Stomach (tissue), 9 donors: ENCODE results near the gene NR4A3. TPM values are rescaled to one million over a fixed set of nuclear protein-coding genes. Genes with fewer than 3 reads are reported as not detected.

Experiments
- DNase-seq, 2 donors: peaks; one replicate each; pipeline versions ENCODE4 v3.0.0 to v3.0.0-alpha.2; 2013 to 2019
- H3K27ac ChIP-seq, 5 donors: fragments of 200-600 bp in 4 of 5; sonication (generic) in 4 of 5; one replicate each; pipeline ENCODE4 v1.5.1; 2013 to 2019; ENCODE audit warnings: mild to moderate bottlenecking in 1 of 5, moderate library complexity in 1 of 5
- H3K27me3 ChIP-seq, 3 donors: fragments of 200-600 bp; sonication (generic); one replicate each; pipeline ENCODE4 v1.5.1; 2017 to 2019; ENCODE audit warnings: mixed run types in 1 of 3
- H3K36me3 ChIP-seq, 4 donors: fragments of 200-600 bp; sonication (generic); 1 replicate in 3 of 4; 2 replicates in 1 of 4; pipeline ENCODE4 v1.5.1; 2016 to 2019
- H3K4me1 ChIP-seq, 4 donors: fragments of 200-600 bp; sonication (generic); one replicate each; pipeline ENCODE4 v1.5.1; 2016 to 2019
- H3K4me3 ChIP-seq, 4 donors: fragments of 200-600 bp; sonication (generic) in 3 of 4; one replicate each; pipeline ENCODE4 v1.5.1; 2016 to 2019; ENCODE audit warnings: mild to moderate bottlenecking in 1 of 4
- H3K9me3 ChIP-seq, 4 donors: fragments of 200-600 bp; sonication (generic); one replicate each; pipeline ENCODE4 v1.5.1; 2016 to 2019
- EP300 ChIP-seq: sonication (generic); formaldehyde crosslinking; IDR thresholded peaks from one replicate; pipeline ENCODE4 v1.6.1; 2017; ENCODE audit warnings: antibody characterized with exemption
- POLR2A ChIP-seq, 4 donors: fragments of 450-650 bp; IDR thresholded peaks; one replicate each; pipeline ENCODE4 v1.6.1; 2016; ENCODE audit warnings: antibody characterized with exemption in 4 of 4, control low read depth in 2 of 4, mild to moderate bottlenecking in 1 of 4, moderate library complexity in 1 of 4
- POLR2AphosphoS5 ChIP-seq, 3 donors: sonication (generic); formaldehyde crosslinking; IDR thresholded peaks; one replicate each; pipeline ENCODE4 v1.6.1; 2016; ENCODE audit warnings: antibody characterized with exemption in 3 of 3
- WGBS, 5 donors: extraction: QIAGEN DNeasy Blood & Tissue Kit in 3 of 5; methylation state at CpG; one replicate each; pipeline versions ENCODE4 v1.1.5 to v1.1.7; 2013 to 2018; 5-methylcytosine and 5-hydroxymethylcytosine counted together
- intact Hi-C: fragments of 100-400 bp; cut with DNase I; formaldehyde crosslinking; loops from one replicate; pipeline ENCODE4 v1.15.1; 2023; ENCODE audit warnings: low total_unique reads
- polyA plus RNA-seq, 3 donors: library from polyadenylated mRNA; stranded (reverse); fragments of 200-250 nt; gene quantifications; one replicate each; pipeline ENCODE4 v1.2.3, GENCODE V29; 2013
- total RNA-seq, 5 donors: library from RNA; depleted of rRNA; stranded (reverse); fragments of >200 nt; gene quantifications; one replicate each; pipeline versions ENCODE4 v1.1.0 to v1.2.3, GENCODE V29; 2014 to 2016
- TF ChIP-seq, protein P1 (sequence below), 7 experiments: fragments of 450-650 bp in 4 of 7; fragments of 200-600 bp in 3 of 7; sonication (generic) in 3 of 7; IDR thresholded peaks; one replicate each; pipeline ENCODE4 v1.5.1; 2016 to 2019; ENCODE audit warnings: antibody characterized with exemption in 7 of 7, control low read depth in 2 of 7, mild to moderate bottlenecking in 1 of 7
- donor health status: healthy with polysubstance abuse.
- donor health status: Bipolar disorder and iron deficiency.
- donor health status: healthy.

Gene NR4A3
- total and polyA plus RNA-seq, 8 donors, result 0.58 to 51.8 (median 3.2) TPM

DNA sequence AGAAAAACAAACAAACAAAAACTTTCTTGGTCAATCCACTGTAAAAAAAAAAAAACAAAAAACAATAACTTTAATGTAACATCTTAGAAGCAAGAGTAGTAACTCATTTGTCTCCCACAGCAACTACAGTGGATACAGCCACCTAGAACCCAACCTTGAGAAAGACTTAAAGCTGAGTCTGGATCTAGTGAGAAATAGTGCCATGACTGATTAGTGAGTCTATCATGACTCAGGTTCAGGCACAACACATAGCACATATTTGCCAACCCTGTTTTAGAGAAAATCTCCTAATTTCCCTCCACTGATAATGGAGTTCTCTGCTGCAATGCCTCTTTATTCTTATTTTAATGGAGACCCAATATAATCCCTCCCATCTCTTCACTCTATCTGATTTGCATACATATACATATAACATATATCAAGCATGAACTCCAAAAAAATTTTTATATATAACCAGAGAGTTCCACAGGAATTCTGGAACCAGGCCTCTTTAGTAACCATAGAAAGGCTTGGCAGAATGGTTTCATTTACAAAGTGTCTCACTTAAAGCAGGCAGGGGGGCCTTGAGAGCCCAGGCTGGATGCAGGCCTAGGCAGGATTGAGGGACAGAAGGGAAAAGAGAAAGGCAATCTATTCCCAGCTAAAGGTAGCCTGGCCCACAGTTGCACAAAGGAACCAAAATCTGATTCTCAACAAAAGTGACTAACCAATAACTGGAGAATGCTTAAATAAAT lies 11.9 kb upstream of the NR4A3 start:
- DNase-seq, result no peak
- TF ChIP-seq EP300 (no peak), POLR2AphosphoS5 (IDR thresholded peaks at IDR 0.05) (no peak), POLR2A (IDR thresholded peaks at IDR 0.05) (no peak)
- TF ChIP-seq, protein P1, sequence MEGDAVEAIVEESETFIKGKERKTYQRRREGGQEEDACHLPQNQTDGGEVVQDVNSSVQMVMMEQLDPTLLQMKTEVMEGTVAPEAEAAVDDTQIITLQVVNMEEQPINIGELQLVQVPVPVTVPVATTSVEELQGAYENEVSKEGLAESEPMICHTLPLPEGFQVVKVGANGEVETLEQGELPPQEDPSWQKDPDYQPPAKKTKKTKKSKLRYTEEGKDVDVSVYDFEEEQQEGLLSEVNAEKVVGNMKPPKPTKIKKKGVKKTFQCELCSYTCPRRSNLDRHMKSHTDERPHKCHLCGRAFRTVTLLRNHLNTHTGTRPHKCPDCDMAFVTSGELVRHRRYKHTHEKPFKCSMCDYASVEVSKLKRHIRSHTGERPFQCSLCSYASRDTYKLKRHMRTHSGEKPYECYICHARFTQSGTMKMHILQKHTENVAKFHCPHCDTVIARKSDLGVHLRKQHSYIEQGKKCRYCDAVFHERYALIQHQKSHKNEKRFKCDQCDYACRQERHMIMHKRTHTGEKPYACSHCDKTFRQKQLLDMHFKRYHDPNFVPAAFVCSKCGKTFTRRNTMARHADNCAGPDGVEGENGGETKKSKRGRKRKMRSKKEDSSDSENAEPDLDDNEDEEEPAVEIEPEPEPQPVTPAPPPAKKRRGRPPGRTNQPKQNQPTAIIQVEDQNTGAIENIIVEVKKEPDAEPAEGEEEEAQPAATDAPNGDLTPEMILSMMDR (IDR thresholded peaks at IDR 0.05), result no peak
- Histone ChIP-seq H3K27ac (no peak overlapping the region), H3K36me3 (no peaks in the 10 kb centered on the region), H3K4me1 (peaks cover 0 to 21% (median 7%) of the 10 kb centered on the region in 4 donors), H3K4me3 (no peak overlapping the region), H3K9me3 (no peaks in the 10 kb centered on the region), H3K27me3 (no peaks in the 10 kb centered on the region)
- intact Hi-C loops, result loop anchor here (10.0 kb wide), 1 partner anchor 95 kb away; the partner anchor contains the start of gene STX17

DNA sequence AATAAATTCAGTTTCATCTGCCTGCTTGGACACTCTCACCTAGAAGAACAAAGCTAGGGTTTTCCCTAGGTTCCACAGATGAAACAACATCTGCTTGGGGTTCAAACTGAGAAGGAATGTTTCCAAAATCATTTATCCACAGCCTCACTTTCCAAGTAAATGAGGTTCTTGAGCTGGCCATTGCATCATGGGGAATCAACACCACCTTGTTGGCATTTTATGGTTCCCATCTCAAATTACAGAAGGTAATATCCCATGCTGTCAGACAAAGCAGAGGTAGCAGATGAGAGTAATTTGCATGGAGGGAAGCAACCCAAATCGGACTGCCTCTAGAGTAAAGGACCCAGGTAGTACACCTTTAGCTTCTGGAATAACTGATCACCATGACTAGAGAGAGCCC lies 10.5 kb upstream of the NR4A3 start:
- Histone ChIP-seq H3K27ac (no peak overlapping the region), H3K27me3 (no peaks in the 10 kb centered on the region), H3K4me1 (peaks cover 0 to 21% (median 7%) of the 10 kb centered on the region in 4 donors), H3K9me3 (no peaks in the 10 kb centered on the region), H3K36me3 (no peaks in the 10 kb centered on the region), H3K4me3 (no peak overlapping the region)
- DNase-seq, result no peak
- intact Hi-C loops, result loop anchor here (10.0 kb wide), 1 partner anchor 94 kb away; the partner anchor contains the start of gene STX17
- TF ChIP-seq POLR2A (IDR thresholded peaks at IDR 0.05), result no peak
- TF ChIP-seq POLR2AphosphoS5 (IDR thresholded peaks at IDR 0.05), result no peak
- TF ChIP-seq, protein P1 (IDR thresholded peaks at IDR 0.05), result no peak
- no peak for TF ChIP-seq EP300
- 0 to 42% (median 8%) methylated on average over 1 of the region's 1 CpG for WGBS, 5 donors

DNA sequence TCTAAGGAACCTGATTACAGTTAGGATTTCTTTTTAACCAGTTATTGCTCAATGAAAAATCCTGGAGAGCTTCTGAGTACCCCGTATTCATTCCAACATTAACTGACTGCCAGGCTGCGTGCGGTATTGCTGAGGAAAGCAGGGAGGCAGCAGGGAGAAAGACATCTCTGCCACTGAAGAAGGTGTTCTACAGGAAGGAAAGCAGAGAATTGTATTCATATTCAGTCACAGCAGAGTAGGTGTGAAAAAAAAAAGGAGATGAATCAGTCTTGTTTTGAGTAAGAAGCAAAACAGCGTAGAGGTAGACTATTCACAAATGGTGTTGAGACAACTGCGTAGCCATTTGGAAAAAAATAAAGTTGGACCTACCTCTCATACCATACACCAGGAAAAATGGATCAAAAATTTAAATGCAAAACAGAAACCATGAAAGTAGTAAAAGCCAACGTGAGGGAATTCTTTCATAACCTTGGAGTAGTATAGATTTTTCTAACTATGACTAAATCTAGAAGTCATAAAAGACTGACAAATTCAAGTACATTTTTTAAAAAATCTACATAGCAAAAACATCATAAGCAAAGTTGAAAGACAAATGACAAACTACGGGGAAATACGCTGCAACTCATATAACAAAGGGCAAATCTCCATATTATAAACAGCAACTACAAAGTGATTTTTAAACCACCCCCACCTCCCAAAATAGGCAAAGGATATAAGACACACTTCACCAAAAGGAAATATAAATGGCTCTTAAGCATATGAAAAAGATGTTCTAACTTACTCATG lies 9.9 kb upstream of the NR4A3 start:
- TF ChIP-seq POLR2A (IDR thresholded peaks at IDR 0.05) (no peak), EP300 (no peak), POLR2AphosphoS5 (IDR thresholded peaks at IDR 0.05) (no peak)
- TF ChIP-seq, protein P1 (IDR thresholded peaks at IDR 0.05), result no peak
- 84 to 90% (median 89%) methylated on average over 8 of the region's 8 CpGs for WGBS, 5 donors
- H3K9me3 ChIP-seq, result no peaks in the 10 kb centered on the region
- peaks cover 0 to 21% (median 7%) of the 10 kb centered on the region in 4 donors for H3K4me1 ChIP-seq
- no peak for DNase-seq
- H3K27me3 ChIP-seq, result no peaks in the 10 kb centered on the region
- H3K4me3 ChIP-seq, result no peak overlapping the region
- H3K27ac ChIP-seq, result no peak overlapping the region
- intact Hi-C loops, result loop anchor here (10.0 kb wide), 1 partner anchor 93 kb away; the partner anchor contains the start of gene STX17
- H3K36me3 ChIP-seq, result no peaks in the 10 kb centered on the region

DNA sequence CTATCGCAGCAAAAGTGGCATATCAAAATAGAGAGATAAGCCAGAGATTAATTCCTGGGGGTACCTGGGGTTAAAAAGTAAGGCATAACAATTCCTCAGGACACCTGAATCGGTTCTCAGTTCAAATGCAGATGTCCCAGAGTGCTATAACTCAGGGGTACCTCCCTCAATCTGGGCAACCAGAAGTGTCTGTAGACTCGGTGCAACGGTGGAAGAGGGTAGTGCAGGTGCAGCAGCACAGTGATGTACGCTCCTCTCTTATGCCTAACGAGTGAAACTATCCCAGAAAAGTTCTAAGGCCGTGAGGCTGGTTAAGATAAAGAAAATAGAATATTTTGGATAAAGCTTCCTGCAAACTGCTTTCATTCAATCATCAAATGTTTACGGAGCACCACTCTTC lies 7.9 kb upstream of the NR4A3 start:
- Histone ChIP-seq H3K27ac (no peak overlapping the region), H3K36me3 (no peaks in the 10 kb centered on the region), H3K9me3 (no peaks in the 10 kb centered on the region), H3K27me3 (no peaks in the 10 kb centered on the region), H3K4me3 (no peak overlapping the region), H3K4me1 (peaks cover 4 to 15% (median 7%) of the 10 kb centered on the region in 4 donors)
- 75 to 88% (median 82%) methylated on average over 8 of the region's 8 CpGs for WGBS, 5 donors
- no peak for TF ChIP-seq POLR2AphosphoS5 (IDR thresholded peaks at IDR 0.05)
- no peak for TF ChIP-seq POLR2A (IDR thresholded peaks at IDR 0.05)
- no peak for TF ChIP-seq EP300
- TF ChIP-seq, protein P1 (IDR thresholded peaks at IDR 0.05), result no peak
- no peak for DNase-seq
- intact Hi-C loops, result loop anchor here (10.0 kb wide), 1 partner anchor 91 kb away; the partner anchor contains the start of gene STX17
